Measurements from ENCODE around the gene SPEF2. TPM values are rescaled to one million over a fixed set of nuclear protein-coding genes. Genes with fewer than 3 reads are reported as not detected.

SPEF2 gene, protein sequence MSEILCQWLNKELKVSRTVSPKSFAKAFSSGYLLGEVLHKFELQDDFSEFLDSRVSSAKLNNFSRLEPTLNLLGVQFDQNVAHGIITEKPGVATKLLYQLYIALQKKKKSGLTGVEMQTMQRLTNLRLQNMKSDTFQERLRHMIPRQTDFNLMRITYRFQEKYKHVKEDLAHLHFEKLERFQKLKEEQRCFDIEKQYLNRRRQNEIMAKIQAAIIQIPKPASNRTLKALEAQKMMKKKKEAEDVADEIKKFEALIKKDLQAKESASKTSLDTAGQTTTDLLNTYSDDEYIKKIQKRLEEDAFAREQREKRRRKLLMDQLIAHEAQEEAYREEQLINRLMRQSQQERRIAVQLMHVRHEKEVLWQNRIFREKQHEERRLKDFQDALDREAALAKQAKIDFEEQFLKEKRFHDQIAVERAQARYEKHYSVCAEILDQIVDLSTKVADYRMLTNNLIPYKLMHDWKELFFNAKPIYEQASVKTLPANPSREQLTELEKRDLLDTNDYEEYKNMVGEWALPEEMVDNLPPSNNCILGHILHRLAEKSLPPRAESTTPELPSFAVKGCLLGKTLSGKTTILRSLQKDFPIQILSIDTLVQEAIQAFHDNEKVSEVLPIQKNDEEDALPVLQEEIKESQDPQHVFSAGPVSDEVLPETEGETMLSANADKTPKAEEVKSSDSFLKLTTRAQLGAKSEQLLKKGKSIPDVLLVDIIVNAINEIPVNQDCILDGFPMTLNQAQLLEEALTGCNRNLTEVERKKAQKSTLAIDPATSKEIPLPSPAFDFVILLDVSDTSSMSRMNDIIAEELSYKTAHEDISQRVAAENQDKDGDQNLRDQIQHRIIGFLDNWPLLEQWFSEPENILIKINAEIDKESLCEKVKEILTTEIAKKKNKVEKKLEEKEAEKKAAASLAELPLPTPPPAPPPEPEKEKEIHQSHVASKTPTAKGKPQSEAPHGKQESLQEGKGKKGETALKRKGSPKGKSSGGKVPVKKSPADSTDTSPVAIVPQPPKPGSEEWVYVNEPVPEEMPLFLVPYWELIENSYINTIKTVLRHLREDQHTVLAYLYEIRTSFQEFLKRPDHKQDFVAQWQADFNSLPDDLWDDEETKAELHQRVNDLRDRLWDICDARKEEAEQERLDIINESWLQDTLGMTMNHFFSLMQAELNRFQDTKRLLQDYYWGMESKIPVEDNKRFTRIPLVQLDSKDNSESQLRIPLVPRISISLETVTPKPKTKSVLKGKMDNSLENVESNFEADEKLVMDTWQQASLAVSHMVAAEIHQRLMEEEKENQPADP (N-terminal part only)
- total RNA-seq (2022; extraction: Qiagen RNA extraction): 1.7 to 3.4 TPM (median 2.3 TPM) in 5 replicates

DNA sequence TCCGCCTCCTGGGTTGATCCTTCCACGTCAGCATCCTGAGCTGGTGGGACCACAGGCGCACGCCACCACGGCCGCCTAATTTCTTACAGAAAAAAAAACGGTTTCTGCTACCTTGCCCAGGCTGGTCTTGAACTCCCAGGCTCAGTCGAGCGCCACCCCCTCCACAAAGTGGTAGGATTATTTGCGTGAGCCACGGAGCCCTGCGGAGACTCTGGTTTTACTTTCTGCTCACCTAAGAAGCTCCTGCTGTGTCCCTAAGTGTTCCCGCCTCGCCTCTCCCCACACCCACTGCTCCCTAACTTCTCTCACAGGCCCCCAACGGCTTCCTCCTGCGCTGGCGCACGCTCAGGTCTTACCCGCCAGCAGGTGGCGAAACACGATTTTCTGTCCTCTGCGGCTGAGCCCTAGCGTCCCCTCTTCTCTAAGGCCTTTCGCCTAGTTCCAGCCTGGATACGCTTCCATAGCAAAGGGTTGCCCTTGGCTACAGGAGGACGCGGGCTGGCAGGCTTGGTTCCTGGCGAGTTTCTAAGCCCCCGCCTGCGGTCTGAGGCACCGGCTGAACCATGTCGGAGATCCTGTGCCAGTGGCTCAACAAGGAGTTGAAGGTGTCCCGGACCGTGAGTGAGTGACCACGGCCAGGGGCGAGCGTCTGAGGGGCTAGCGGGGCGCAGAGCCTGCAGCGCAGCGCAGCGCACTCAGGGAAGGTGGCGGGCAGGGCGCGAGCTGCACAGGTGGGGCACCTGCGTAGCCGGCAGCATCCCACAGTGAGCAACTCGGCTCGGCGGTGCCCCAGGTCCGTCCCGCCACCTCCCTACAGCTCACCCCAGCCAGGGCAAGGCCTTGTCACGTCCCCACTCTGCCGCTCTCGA, at the start of gene SPEF2:
Gene SPEF2 (plus strand): TSS at position 429 of the 869 bp plus-strand sequence. CDS start 135 bp downstream, at position 564.

GRCh38 chr5:35856765-35857351, 239.2 kb downstream of the SPEF2 start, which contains the start of gene IL7R:
IL7R (plus strand) TSS chr5:35856891; CDS start chr5:35856978, 87 bp downstream.

Other genes starting within 250 kb of the SPEF2 start
- gene IL7R, start 239.0 kb downstream of the SPEF2 start, total RNA-seq (2022; extraction: Qiagen RNA extraction): 0.24 to 0.46 TPM (median 0.36 TPM) in 5 replicates

Measured in A549 treated with Mapracorat at 1 μM for 4 hours (cell line).